ENCODE data around the gene ZBTB21.

DNA sequence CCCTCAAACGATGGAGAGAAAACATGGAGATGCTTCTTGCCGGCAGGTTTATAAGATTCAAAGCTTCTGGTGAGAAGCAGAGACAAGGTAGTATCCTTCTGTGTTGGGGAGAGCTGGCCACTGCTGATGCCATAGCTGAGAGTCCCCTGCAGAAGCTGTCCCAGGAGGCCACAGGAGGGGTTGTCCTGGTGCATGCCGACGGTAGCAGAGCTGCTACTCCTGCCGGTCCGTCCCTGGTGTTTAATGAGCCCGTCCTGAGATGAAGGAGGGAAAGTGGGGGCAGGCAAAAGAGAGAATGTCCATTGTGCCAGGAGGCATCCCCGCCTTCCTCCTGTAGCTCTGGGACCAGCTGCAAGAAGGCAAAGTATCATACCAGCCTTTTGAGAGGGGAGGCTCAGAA, 46.0 kb downstream of the ZBTB21 start:
- TF ChIP-seq, protein P1, sequence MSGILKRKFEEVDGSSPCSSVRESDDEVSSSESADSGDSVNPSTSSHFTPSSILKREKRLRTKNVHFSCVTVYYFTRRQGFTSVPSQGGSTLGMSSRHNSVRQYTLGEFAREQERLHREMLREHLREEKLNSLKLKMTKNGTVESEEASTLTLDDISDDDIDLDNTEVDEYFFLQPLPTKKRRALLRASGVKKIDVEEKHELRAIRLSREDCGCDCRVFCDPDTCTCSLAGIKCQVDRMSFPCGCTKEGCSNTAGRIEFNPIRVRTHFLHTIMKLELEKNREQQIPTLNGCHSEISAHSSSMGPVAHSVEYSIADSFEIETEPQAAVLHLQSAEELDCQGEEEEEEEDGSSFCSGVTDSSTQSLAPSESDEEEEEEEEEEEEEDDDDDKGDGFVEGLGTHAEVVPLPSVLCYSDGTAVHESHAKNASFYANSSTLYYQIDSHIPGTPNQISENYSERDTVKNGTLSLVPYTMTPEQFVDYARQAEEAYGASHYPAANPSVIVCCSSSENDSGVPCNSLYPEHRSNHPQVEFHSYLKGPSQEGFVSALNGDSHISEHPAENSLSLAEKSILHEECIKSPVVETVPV (CRISPR knock-in tag; IDR thresholded peaks at IDR 0.05): no peak
- no peak for TF ChIP-seq ZFP30 (CRISPR knock-in tag; IDR thresholded peaks at IDR 0.05)
- no peak for TF ChIP-seq TCF4 (CRISPR knock-in tag; IDR thresholded peaks at IDR 0.05; ENCODE audit: borderline replicate concordance)
- TF ChIP-seq, protein P2, sequence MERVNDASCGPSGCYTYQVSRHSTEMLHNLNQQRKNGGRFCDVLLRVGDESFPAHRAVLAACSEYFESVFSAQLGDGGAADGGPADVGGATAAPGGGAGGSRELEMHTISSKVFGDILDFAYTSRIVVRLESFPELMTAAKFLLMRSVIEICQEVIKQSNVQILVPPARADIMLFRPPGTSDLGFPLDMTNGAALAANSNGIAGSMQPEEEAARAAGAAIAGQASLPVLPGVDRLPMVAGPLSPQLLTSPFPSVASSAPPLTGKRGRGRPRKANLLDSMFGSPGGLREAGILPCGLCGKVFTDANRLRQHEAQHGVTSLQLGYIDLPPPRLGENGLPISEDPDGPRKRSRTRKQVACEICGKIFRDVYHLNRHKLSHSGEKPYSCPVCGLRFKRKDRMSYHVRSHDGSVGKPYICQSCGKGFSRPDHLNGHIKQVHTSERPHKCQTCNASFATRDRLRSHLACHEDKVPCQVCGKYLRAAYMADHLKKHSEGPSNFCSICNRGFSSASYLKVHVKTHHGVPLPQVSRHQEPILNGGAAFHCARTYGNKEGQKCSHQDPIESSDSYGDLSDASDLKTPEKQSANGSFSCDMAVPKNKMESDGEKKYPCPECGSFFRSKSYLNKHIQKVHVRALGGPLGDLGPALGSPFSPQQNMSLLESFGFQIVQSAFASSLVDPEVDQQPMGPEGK (CRISPR knock-in tag; IDR thresholded peaks at IDR 0.05; ENCODE audit: borderline replicate concordance): no peak
- TF ChIP-seq ZC3H10 (CRISPR knock-in tag; IDR thresholded peaks at IDR 0.05): no peak
- no peak for TF ChIP-seq ZNF565 (CRISPR knock-in tag; conservative IDR thresholded peaks at IDR 0.05; ENCODE audit: low read depth)
